ENCODE measurements around the gene PTPRJ. TPM values are rescaled to one million over a fixed set of nuclear protein-coding genes. Genes with fewer than 3 reads are reported as not detected.
A peak's percentile ranks its signal among the peaks of the same experiment; 100 is the strongest.
"Not testable (repeated sequence)": the region's sequence is repeated elsewhere in the genome, so short reads cannot be mapped to it uniquely, and the experiment has no call there.

PTPRJ gene
- total and polyA plus RNA-seq, 7 donors: 0.32 to 12.4 (median 4.1) TPM

- DNase-seq: no peak
Measured at GRCh38 chr11:48138222-48138621, 157.9 kb downstream of the PTPRJ start.

GRCh38 chr11:48139896-48140295 lies 159.5 kb downstream of the PTPRJ start:
- H3K4me3 ChIP-seq; intact Hi-C loops (cut with DNase I); DNase-seq; H3K9me3 ChIP-seq; H3K4me1 ChIP-seq; H3K27ac ChIP-seq; H3K27me3 ChIP-seq (ENCODE audit: insufficient read depth in 3 of 3, low read length in 2 of 3); ATAC-seq: not testable (repeated sequence)
- H3K36me3 ChIP-seq (ENCODE audit: insufficient read depth in 1 of 2, low read depth in 1 of 2): peaks cover 0 to 13% of the 10 kb centered on the region in 2 donors
- WGBS, 3 donors: 94 to 95% (median 94%) methylated on average over 3 of the region's 3 CpGs

More at GRCh38 chr11:48138222-48138621, 157.9 kb downstream of the PTPRJ start:
- ATAC-seq: no peak
- Histone ChIP-seq H3K4me1 (no peaks in the 10 kb centered on the region), H3K27me3 (ENCODE audit: insufficient read depth in 3 of 3, low read length in 2 of 3) (no peaks in the 10 kb centered on the region), H3K36me3 (ENCODE audit: insufficient read depth in 1 of 2, low read depth in 1 of 2) (peaks cover 0 to 5% of the 10 kb centered on the region in 2 donors), H3K27ac (no peak overlapping the region), H3K9me3 (no peaks in the 10 kb centered on the region), H3K4me3 (no peak overlapping the region)
- intact Hi-C loops (cut with DNase I): no loop called here
- TF ChIP-seq CTCF (IDR thresholded peaks at IDR 0.05): no peak

GRCh38 chr11:48141475-48142122 lies 161.2 kb downstream of the PTPRJ start:
- Histone ChIP-seq H3K36me3 (ENCODE audit: insufficient read depth in 1 of 2, low read depth in 1 of 2) (peaks cover under 1 to 21% of the 10 kb centered on the region in 2 donors), H3K27me3 (ENCODE audit: insufficient read depth in 3 of 3, low read length in 2 of 3) (no peaks in the 10 kb centered on the region), H3K9me3 (no peaks in the 10 kb centered on the region), H3K27ac (no peak overlapping the region), H3K4me1 (no peaks in the 10 kb centered on the region), H3K4me3 (no peak overlapping the region)
- peak in 2 of 4 donors; percentile 60 to 63 for ATAC-seq
- WGBS, 3 donors: 64 to 66% (median 65%) methylated on average over 3 of the region's 3 CpGs
- TF ChIP-seq CTCF (IDR thresholded peaks at IDR 0.05): no peak
- intact Hi-C loops (cut with DNase I): no loop called here
- DNase-seq: peak in 1 of 2 donors; percentile 19

- WGBS, 3 donors: 91 to 92% (median 92%) methylated on average over 4 of the region's 4 CpGs
- no peak for TF ChIP-seq CTCF (IDR thresholded peaks at IDR 0.05)
- Histone ChIP-seq H3K9me3 (no peaks in the 10 kb centered on the region), H3K4me1 (no peaks in the 10 kb centered on the region), H3K4me3 (no peak overlapping the region), H3K36me3 (ENCODE audit: insufficient read depth in 1 of 2, low read depth in 1 of 2) (peaks cover 3 to 21% of the 10 kb centered on the region in 2 donors), H3K27me3 (ENCODE audit: insufficient read depth in 3 of 3, low read length in 2 of 3) (no peaks in the 10 kb centered on the region), H3K27ac (no peak overlapping the region)
- intact Hi-C loops (cut with DNase I): no loop called here
- DNase-seq (no peak), ATAC-seq (no peak)
Measured at GRCh38 chr11:48142889-48143288, 162.5 kb downstream of the PTPRJ start.

- TF ChIP-seq CTCF (IDR thresholded peaks at IDR 0.05): no peak
- Histone ChIP-seq H3K9me3 (no peaks in the 10 kb centered on the region), H3K4me1 (no peaks in the 10 kb centered on the region), H3K27me3 (ENCODE audit: insufficient read depth in 3 of 3, low read length in 2 of 3) (no peaks in the 10 kb centered on the region), H3K27ac (no peak overlapping the region), H3K4me3 (no peak overlapping the region), H3K36me3 (ENCODE audit: insufficient read depth in 1 of 2, low read depth in 1 of 2) (peaks cover 3 to 28% of the 10 kb centered on the region in 2 donors)
- intact Hi-C loops (cut with DNase I): no loop called here
- 66 to 88% (median 67%) methylated on average over 3 of the region's 3 CpGs for WGBS, 3 donors
- ATAC-seq: no peak
- DNase-seq: no peak
Measured at GRCh38 chr11:48148749-48149148, 168.4 kb downstream of the PTPRJ start.
